Tongue (tissue), 1 donor: Measurements from ENCODE around the gene RMND5A. TPM values are rescaled to one million over a fixed set of nuclear protein-coding genes. Genes with fewer than 3 reads are reported as not detected.

Experiments
- total RNA-seq: library from RNA; depleted of rRNA; stranded (reverse); fragments of >200 nt; gene quantifications from one replicate; pipeline ENCODE4 v1.2.3, GENCODE V29; 2014

Gene RMND5A
- total RNA-seq, 1 donor from 2014 or later, result 76.5 TPM

Other genes starting within 250 kb of the RMND5A start
- 95.5 TPM for gene CHMP3, start 156.8 kb upstream of the RMND5A start, total RNA-seq
- 39.0 TPM for gene RNF103, start 96.4 kb upstream of the RMND5A start, total RNA-seq
- 0.72 TPM for gene CD8A, start 70.6 kb downstream of the RMND5A start, total RNA-seq
- 1.0 TPM for gene CD8B, start 141.6 kb downstream of the RMND5A start, total RNA-seq
- gene RGPD1, start 221.8 kb downstream of the RMND5A start, total RNA-seq, result 5.9 TPM